PC-3 (cell line): ENCODE measurements around the gene EIF3F.

Source experiments
- EZH2 ChIP-seq: fragments of 300-600 bp; sonication (generic); IDR thresholded peaks from one replicate; pipeline ENCODE4 v1.6.1; 2017; ENCODE audit warnings: antibody characterized with exemption, mild to moderate bottlenecking, low read length; ENCODE audit not compliant: unreplicated experiment
- EZH2phosphoT487 ChIP-seq: fragments of 300-600 bp; sonication (generic); IDR thresholded peaks from 2 replicates; pipeline ENCODE4 v1.6.1; 2018; ENCODE audit warnings: mild to moderate bottlenecking, antibody characterized with exemption, low read length, borderline replicate concordance
- TF ChIP-seq, protein P1 (sequence below): fragments of 300-600 bp; sonication (generic); conservative IDR thresholded peaks from 2 replicates; pipeline ENCODE4 v1.5.1; 2017; ENCODE audit warnings: antibody characterized with exemption, low read depth, mild to moderate bottlenecking, low read length

DNA sequence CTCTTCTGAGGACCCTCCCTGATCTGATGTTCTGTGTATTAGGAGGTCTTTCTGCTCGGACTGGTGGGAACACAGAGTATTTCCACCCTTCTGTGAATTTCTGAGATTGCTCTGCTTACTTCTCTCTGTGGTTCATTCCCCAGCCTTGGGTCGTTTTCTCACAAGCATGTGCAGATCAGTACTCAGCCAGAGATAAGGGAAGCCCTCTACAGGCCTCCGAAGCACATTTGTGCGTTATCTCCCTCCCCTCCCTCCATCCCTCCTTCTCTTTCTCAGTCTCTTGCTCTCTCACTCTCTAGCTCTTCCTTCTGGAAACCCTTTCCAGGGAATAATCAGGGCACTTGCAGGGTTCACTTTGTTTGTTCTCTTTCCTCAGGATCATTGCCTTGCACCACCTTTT, 58.7 kb downstream of the EIF3F start:
- TF ChIP-seq, protein P1, sequence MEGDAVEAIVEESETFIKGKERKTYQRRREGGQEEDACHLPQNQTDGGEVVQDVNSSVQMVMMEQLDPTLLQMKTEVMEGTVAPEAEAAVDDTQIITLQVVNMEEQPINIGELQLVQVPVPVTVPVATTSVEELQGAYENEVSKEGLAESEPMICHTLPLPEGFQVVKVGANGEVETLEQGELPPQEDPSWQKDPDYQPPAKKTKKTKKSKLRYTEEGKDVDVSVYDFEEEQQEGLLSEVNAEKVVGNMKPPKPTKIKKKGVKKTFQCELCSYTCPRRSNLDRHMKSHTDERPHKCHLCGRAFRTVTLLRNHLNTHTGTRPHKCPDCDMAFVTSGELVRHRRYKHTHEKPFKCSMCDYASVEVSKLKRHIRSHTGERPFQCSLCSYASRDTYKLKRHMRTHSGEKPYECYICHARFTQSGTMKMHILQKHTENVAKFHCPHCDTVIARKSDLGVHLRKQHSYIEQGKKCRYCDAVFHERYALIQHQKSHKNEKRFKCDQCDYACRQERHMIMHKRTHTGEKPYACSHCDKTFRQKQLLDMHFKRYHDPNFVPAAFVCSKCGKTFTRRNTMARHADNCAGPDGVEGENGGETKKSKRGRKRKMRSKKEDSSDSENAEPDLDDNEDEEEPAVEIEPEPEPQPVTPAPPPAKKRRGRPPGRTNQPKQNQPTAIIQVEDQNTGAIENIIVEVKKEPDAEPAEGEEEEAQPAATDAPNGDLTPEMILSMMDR = no peak
- TF ChIP-seq EZH2phosphoT487 = no peak
- TF ChIP-seq EZH2 = no peak
